ENCODE data around the gene MLPH.

Gene MLPH

GRCh38 chr2:237536083-237536415 lies 49.0 kb downstream of the MLPH start:
- no peak for DNase-seq (ENCODE audit: low read depth)
- H3K4me3 ChIP-seq (ENCODE audit: low read length) = no peak overlapping the region
- TF ChIP-seq, protein P1, sequence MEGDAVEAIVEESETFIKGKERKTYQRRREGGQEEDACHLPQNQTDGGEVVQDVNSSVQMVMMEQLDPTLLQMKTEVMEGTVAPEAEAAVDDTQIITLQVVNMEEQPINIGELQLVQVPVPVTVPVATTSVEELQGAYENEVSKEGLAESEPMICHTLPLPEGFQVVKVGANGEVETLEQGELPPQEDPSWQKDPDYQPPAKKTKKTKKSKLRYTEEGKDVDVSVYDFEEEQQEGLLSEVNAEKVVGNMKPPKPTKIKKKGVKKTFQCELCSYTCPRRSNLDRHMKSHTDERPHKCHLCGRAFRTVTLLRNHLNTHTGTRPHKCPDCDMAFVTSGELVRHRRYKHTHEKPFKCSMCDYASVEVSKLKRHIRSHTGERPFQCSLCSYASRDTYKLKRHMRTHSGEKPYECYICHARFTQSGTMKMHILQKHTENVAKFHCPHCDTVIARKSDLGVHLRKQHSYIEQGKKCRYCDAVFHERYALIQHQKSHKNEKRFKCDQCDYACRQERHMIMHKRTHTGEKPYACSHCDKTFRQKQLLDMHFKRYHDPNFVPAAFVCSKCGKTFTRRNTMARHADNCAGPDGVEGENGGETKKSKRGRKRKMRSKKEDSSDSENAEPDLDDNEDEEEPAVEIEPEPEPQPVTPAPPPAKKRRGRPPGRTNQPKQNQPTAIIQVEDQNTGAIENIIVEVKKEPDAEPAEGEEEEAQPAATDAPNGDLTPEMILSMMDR (conservative IDR thresholded peaks at IDR 0.05; ENCODE audit: low read length) = no peak

DNA sequence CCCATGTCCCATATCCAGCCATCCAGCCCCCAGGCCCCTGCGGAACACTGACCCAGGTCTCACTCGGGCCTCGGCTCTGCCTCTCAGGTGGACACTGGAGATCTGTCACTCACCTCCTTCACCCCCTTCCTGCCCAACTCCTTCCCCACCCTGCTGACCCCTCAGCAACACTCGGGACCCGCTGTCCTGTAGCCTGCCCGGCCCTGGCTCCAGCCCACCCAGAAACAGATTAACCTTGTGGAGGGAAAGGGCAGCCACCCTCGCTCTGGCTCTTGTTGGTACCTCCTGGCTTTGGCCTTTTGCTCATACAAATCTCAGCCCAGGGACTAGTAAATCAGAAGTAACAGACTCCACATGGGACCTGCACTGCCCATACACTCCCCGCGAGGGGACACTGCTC lies 49.6 kb downstream of the MLPH start:
- no peak overlapping the region for H3K4me3 ChIP-seq (ENCODE audit: low read length)
- no peak for DNase-seq (ENCODE audit: low read depth)
- TF ChIP-seq, protein P1 (conservative IDR thresholded peaks at IDR 0.05; ENCODE audit: low read length) = no peak

GRCh38 chr2:237538001-237538720 lies 51.1 kb downstream of the MLPH start:
- no peak overlapping the region for H3K4me3 ChIP-seq (ENCODE audit: low read length)
- TF ChIP-seq, protein P1 (conservative IDR thresholded peaks at IDR 0.05; ENCODE audit: low read length) = no peak
- no peak for DNase-seq (ENCODE audit: low read depth)

GRCh38 chr2:237538901-237539300 lies 51.9 kb downstream of the MLPH start:
- no peak overlapping the region for H3K4me3 ChIP-seq (ENCODE audit: low read length)
- no peak for DNase-seq (ENCODE audit: low read depth)
- TF ChIP-seq, protein P1 (conservative IDR thresholded peaks at IDR 0.05; ENCODE audit: low read length) = no peak

DNA sequence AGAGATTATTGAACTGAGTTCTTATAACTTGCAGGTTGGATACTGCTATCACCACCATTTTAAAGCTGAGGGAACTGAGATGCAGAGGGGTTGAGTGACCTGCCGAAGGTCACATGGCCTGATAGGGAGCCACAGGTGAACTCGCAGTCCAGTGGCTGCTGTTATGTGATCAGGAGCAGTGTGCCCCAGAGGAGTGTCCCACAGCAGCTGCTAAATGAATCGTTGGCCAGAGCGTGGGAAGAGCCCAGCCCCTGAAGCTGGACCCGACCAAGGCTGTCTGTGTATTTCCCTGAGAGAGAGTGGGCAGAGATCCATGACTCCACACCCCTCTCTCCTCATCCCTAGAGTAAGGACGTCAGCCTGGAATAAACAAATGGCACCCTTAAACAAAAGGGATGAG lies 52.6 kb downstream of the MLPH start:
- H3K4me3 ChIP-seq (ENCODE audit: low read length) = no peak overlapping the region
- DNase-seq (ENCODE audit: low read depth) = no peak
- TF ChIP-seq, protein P1 (conservative IDR thresholded peaks at IDR 0.05; ENCODE audit: low read length) = no peak

DNA sequence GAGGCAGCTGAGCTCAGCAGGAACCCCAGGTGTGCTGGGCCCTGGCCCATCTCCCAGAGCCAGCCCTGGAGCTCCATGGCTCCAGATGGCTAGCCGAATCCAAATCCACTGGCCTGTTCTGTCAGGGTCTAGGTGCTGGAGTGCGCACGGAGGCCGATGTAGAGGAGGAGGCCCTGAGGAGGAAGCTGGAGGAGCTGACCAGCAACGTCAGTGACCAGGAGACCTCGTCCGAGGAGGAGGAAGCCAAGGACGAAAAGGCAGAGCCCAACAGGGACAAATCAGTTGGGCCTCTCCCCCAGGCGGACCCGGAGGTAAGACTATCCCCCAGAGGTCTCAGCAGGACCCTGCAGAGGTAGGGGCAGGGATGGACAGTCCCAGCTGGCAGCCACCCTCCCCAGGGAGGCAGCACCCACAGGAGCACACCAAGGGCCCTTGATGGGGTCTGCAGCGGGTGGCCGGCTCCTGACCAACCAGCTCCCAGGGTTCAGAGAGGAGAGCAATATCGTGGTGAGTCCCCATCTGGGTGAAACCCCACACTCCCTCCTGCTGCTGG lies 53.2 kb downstream of the MLPH start:
- TF ChIP-seq, protein P1 (conservative IDR thresholded peaks at IDR 0.05; ENCODE audit: low read length) = no peak
- no peak for DNase-seq (ENCODE audit: low read depth)
- no peak overlapping the region for H3K4me3 ChIP-seq (ENCODE audit: low read length)

DNA sequence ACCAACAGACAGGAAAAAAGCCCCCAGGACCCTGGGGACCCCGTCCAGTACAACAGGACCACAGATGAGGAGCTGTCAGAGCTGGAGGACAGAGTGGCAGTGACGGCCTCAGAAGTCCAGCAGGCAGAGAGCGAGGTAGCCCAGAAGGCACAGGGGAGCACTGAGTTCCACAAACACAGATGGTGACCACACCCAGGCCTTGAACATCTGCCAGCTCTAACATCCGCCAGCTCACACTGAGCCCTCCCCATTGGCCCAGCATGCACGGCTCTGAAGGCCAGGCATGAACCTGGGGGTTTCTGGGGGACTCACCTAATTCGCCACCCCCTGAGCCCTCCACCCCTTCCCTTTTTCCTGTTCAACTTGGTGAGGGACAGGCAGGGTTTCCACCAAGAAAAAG lies 53.8 kb downstream of the MLPH start:
- peak; percentile 75 for DNase-seq (ENCODE audit: low read depth)
- TF ChIP-seq, protein P1 (conservative IDR thresholded peaks at IDR 0.05; ENCODE audit: low read length) = no peak

More for the DNA sequence above, 53.8 kb downstream of the MLPH start:
- no peak overlapping the region for H3K4me3 ChIP-seq (ENCODE audit: low read length)
